HTERT RPE-1 (cell line): ENCODE results near the gene DEDD2.

Experiments
- in situ Hi-C: fragments of 300-500 bp; cut with MboI; formaldehyde crosslinking; loops from 4 replicates; pipeline ENCODE4 v1.14.3; 2020; ENCODE audit warnings: low sequenced_read_pairs

Gene DEDD2

DNA sequence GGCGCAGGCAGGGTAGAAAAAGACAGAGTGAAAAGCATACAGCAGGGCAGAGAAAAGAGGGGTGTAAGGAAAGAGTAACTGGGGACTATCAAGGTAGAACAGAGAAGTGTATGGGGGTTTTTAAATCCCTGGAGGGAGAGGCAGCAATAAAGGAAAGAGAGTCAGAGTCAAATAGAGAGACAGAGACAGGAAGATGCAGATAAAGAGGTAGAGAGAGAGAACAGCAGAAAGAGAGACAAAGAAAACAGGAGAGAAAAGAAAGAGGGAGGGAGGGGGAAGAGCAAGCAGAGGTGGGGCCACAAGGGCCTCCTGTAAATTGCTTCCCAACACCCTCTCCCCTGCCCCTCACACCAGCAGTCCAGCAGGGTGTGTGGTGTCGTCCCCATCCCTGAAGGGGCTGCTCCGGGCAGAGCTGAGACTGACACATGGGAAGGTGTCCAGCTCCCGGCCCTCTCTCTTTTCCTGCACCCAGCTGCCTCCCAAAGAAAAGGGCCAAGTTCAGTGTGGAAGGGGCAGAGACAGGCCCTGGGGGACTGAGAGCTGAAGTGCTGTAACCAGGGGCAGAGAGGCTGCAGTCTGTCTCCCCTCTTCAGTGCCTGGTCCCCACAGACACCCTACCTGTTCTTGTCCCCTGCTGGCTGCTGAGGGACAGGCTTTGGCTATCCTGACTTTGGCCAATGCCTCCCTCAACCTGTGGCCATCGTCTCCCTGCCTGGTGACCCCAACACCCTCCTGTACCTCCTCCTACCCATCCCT is 67.9 kb downstream of the DEDD2 start:
- in situ Hi-C loops: no loop called here
